ENCODE measurements around the gene GOLIM4.
"Not testable (repeated sequence)": the region's sequence is repeated elsewhere in the genome, so short reads cannot be mapped to it uniquely, and the experiment has no call there.

Gene GOLIM4

DNA sequence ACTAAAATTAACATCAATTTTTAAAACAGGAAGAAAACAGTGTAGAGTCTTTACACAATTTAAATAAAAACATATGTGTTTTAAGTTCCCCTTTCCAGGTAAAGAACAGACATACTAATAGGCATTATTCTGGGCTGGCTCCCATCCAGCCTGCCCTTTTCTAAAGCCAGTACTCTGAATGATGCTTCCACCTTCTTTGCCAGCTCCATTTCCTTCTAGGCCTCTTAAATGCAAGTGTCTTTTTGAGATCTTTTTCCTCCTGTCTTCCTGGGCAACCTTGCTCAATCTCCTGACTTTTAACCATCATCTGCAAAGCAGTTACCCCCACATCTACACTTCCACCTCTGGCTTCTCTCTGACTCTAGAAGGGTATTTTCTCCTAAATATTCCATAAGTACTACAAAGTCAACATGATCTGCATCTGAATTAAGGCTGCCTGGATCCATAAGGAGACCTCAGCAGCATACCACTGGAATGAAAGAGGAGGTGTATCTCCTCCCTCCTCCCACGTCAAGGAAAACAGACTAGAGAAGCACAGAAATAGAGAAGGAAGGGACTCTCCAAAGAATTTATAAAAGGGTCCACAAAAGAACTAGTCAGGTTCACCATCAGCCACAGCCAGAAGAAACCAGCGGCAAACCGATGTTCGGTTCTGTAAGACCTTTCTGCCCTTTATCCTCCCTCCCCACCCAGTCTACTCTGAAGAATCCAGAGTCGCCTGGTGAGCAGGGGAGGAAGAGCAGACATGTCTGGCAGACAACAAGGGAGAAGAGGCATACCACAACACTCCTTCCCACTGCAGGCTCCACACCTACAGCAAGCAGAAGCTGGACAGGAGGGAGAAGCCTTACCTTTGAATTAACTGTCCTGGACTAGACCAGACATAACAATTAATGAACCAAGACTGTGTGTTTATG is 47.1 kb downstream of the GOLIM4 start:
- DNase-seq (ENCODE audit: low read depth in 2 of 2) = no peak

GRCh38 chr3:168047936-168048335 is 47.8 kb downstream of the GOLIM4 start:
- no peak for DNase-seq (ENCODE audit: low read depth in 2 of 2)

GRCh38 chr3:168047190-168047795 is 48.4 kb downstream of the GOLIM4 start:
- no peak for DNase-seq (ENCODE audit: low read depth in 2 of 2)

GRCh38 chr3:168044049-168044448 is 51.7 kb downstream of the GOLIM4 start:
- DNase-seq (ENCODE audit: low read depth in 2 of 2) = no peak

DNA sequence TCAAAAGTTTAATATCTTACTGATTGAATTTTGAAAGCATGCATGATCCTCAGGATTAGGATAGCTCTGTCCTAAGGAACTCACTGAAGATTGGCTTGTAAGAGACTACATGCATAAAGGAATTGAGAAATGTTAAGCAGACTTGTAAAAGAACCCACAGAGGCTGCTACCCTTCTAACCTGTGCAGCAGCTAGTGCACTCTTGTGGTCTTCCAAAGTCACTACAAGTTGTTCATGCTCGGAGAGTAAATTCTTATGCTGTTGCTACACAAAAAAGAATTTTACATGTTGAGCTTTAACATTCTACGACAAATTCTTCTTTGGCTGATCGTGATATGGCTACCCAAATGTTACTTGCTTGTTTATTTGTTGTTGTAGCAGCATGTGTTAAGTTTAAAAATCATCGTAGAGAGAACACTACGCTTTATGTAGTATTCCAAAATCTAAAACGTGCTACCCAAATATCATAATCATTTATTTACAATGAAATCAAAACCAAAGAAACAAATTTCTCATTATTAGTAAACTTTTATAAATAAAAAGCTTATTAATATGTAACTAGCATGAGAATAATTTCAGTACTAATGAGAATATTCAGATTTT is 55.0 kb downstream of the GOLIM4 start:
- no peak for DNase-seq (ENCODE audit: low read depth in 2 of 2)

GRCh38 chr3:168037020-168037419 is 58.7 kb downstream of the GOLIM4 start:
- no peak for DNase-seq (ENCODE audit: low read depth in 2 of 2)

DNA sequence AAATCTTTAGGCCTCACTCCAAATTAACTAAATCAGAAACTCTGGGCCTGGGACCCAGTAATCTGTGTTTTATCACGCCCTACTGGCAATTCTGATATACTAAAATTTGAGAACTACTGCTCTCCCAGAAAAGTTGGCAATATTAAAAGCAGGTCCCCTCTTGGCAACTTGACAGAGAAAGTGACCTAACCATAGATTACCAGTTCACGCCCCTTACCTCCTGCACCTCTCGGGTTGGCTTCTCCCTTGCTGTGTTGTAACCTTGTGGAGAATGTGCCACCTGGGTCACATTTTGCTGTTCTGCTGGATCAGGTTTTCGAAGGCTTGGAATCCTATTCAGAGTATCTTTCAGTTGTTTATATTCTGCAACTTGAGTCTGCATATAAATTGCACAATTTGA is 59.1 kb downstream of the GOLIM4 start:
- DNase-seq (ENCODE audit: low read depth in 2 of 2) = no peak

GRCh38 chr3:168034152-168034928 is 61.4 kb downstream of the GOLIM4 start:
- no peak for DNase-seq (ENCODE audit: low read depth in 2 of 2)

DNA sequence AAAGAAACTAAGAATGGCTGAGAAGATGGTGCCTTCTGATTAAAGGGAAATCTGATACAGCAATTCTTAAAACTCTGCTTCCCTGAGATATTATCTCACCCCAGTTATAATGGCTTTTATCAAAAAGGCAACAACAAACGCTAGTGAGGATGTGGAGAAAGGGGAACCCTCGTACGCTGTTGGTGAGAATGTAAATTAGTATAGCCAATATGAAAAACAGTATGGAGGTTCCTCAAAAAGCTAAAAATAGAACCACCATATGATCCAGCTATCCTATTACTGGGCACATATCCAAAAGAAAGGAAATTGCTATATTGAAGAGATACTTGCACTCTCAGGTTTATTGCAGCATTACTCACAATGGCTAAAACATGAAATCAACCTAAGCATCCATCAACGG is 65.1 kb downstream of the GOLIM4 start:
- no peak for DNase-seq (ENCODE audit: low read depth in 2 of 2)

DNA sequence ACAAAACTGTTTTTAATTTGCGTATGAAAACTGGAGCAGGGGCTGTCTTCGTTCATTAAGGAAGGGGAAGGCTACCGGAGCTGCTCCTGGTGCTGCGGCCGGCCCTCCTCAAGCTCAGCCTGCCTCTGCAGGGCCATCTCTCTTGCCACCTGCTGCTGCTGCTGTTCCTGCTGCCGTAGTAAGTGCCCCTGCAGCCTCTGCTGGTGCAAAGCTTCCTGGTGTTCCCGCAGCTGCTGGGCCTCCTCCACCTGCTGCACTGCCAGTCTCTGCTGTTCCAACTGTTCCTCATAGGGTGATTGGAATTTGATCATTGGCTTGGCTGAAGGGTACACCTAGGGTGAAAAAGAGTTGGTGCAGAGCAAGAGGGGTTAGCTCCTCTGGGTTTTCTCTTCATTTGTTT is 66.0 kb downstream of the GOLIM4 start:
- DNase-seq (ENCODE audit: low read depth in 2 of 2) = no peak

DNA sequence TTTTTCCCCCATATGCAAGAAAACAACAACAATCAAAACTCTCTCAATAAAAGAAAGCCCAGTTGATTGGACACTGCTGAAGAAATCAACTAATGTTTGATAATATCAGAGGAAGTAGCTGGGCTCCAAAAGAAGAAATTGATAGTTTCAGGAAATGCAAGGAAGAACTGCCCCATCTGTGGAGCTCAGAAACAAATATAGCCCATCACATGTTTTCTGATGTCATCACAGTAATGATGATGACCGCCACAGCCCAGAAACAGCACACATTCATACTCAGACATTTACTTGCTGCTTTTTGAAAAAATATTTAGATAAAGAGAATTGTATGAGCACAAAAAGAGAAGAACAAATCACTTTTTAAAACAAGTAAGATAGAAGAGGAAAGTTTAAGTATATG is 67.6 kb downstream of the GOLIM4 start:
- DNase-seq (ENCODE audit: low read depth in 2 of 2) = no peak

DNA sequence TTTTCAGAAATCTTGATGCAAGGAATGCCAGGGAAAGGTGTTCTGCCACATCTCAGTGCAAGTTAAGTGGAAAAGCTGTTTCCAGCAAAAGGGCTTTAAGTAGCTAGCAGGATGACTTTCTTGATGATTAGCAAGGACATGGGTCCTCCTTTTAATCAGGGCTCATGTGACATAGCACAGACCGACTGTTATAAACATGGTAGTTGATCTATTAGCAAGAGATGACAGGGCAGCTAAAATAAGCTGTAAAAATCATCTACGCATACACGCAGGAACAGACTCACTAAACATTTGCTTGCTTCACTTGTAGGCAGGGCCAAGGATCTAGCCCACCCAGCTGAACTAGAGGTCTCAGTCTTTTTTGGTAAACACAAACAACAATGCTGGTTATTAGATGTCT is 69.0 kb downstream of the GOLIM4 start:
- DNase-seq (ENCODE audit: low read depth in 2 of 2) = no peak

- no peak for DNase-seq (ENCODE audit: low read depth in 2 of 2)
These were observed 70.6 kb downstream of the GOLIM4 start for GRCh38 chr3:168025076-168025475.

GRCh38 chr3:168024537-168024941 is 71.2 kb downstream of the GOLIM4 start:
- DNase-seq (ENCODE audit: low read depth in 2 of 2) = no peak

GRCh38 chr3:168021737-168022450 is 73.8 kb downstream of the GOLIM4 start:
- no peak for DNase-seq (ENCODE audit: low read depth in 2 of 2)

DNA sequence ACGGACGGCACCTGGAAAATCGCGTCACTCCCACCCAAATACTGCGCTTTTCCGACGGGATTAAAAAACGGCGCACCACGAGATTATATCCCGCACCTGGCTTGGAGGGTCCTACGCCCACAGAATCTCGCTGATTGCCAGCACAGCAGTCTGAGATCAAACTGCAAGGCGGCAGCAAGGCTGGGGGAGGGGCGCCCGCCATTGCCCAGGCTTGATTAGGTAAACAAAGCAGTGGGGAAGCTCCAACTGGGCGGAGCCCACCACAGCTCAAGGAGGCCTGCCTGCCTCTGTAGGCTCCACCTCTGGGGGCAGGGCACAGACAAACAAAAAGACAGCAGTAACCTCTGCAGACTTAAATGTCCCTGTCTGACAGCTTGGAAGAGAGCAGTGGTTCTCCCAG is 84.4 kb downstream of the GOLIM4 start:
- DNase-seq (ENCODE audit: low read depth in 2 of 2) = not testable (repeated sequence)

- no peak for DNase-seq (ENCODE audit: low read depth in 2 of 2)
These were observed 89.1 kb downstream of the GOLIM4 start for GRCh38 chr3:168006584-168006983.

DNA sequence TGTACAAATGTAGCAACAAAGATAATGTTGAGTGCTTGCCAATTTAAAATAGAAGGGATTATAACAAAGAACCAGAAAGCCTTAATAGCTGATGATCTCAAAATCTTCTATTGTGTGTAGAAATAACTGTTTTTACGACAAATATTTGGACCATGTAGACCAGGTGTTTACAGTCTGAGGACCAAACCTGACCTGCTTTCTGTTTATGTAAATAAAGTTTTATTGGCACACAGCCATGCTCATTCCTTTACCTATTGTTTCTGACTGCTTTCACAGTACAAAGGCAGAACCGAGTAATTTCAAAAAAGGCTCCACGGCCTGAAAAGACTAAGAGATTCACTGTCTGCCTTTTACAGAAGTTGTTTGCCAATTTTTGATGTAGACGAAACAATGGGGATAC is 91.8 kb downstream of the GOLIM4 start:
- DNase-seq (ENCODE audit: low read depth in 2 of 2) = no peak

DNA sequence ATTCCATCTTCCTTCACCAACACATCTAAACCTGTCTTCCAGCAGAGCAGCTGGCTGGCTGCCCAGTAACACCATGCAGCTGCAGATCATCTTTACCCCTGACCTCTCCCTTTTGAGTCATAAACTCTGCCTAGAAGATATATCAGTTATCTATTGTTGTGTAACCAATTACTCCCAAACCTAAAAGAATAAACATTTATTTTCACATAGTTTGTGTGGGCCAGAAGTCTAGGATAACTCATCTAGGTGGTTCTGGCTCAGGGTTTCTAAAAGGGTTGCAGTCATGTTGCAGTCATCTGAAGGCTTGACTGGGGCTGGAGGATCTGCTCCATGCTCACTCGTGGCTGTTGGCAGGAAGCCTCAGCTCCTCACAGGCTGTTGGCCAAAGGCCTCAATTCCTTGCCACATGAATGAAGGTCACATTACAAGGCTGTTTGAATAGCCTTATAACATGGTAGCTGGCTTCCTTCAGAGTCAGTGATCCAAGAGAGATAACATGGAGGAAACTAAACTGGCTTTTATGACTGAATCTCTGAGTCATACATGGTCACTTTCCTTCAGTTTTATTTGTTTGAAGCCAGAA is 92.8 kb downstream of the GOLIM4 start:
- no peak for DNase-seq (ENCODE audit: low read depth in 2 of 2)

GRCh38 chr3:168001244-168001643 is 94.5 kb downstream of the GOLIM4 start:
- no peak for DNase-seq (ENCODE audit: low read depth in 2 of 2)

- no peak for DNase-seq (ENCODE audit: low read depth in 2 of 2)
These were observed 97.5 kb downstream of the GOLIM4 start for GRCh38 chr3:167998253-167998652.

Measured in stimulated activated CD8-positive, alpha-beta memory T cell treated with anti-CD3 and anti-CD28 coated beads, Interleukin-15, amount 100 ng/mL, for 4 hours (primary cell).